A673 (cell line): ENCODE measurements around the gene RASGRF1. TPM values are rescaled to one million over a fixed set of nuclear protein-coding genes. Genes with fewer than 3 reads are reported as not detected.

Source experiments
- BruUV-seq: library from RNA; stranded (reverse); fragments of 400-500 nt; replicated peaks from 2 replicates; lab custom pipeline; 2021; lab: Mats Ljungman, UMichigan
- CTCF ChIA-PET: fragments of 300-600 bp; sonication (Branson Sonifier 250); formaldehyde crosslinking; loops from one replicate; lab custom pipeline; 2022; ENCODE audit warnings: antibody characterized with exemption; lab: Charles Lee
- POLR2A ChIA-PET: fragments of 300-600 bp; sonication (Branson Sonifier 250); formaldehyde crosslinking; loops from one replicate; lab custom pipeline; 2022; ENCODE audit warnings: antibody characterized with exemption; ENCODE audit not compliant: low non-redundant PET; lab: Charles Lee
- DNase-seq: peaks from one replicate; pipeline ENCODE4 v3.0.0-alpha.2; 2015; ENCODE audit warnings: low spot score
- H3K27ac ChIP-seq: fragments of 200-600 bp; sonication (generic); 2 replicates; pipeline ENCODE4 v1.5.1; 2016; ENCODE audit warnings: mixed run types, low read depth, mild to moderate bottlenecking, mixed read lengths, antibody characterized with exemption, low read length; ENCODE audit not compliant: poor library complexity, severe bottlenecking
- H3K27me3 ChIP-seq: fragments of 200-600 bp; sonication (generic); replicated peaks from 2 replicates; pipeline ENCODE4 v1.6.1; 2017; ENCODE audit warnings: mixed run types, low read depth, mild to moderate bottlenecking, mixed read lengths, antibody characterized with exemption, low read length; ENCODE audit not compliant: insufficient read depth, poor library complexity
- H3K36me3 ChIP-seq: fragments of 200-600 bp; sonication (generic); 2 replicates; pipeline ENCODE4 v1.6.1; 2016; ENCODE audit warnings: mixed run types, mild to moderate bottlenecking, mixed read lengths, antibody characterized with exemption, low read length; ENCODE audit not compliant: insufficient read depth, poor library complexity, severe bottlenecking
- H3K4me1 ChIP-seq: fragments of 200-600 bp; sonication (generic); 2 replicates; pipeline ENCODE4 v1.6.1; 2017; ENCODE audit warnings: mixed run types, mild to moderate bottlenecking, mixed read lengths, antibody characterized with exemption, low read length; ENCODE audit not compliant: insufficient read depth, poor library complexity, severe bottlenecking
- H3K4me3 ChIP-seq: fragments of 200-600 bp; sonication (generic); 2 replicates; pipeline ENCODE4 v1.5.1; 2016; ENCODE audit warnings: low read depth, mixed run types, mild to moderate bottlenecking, mixed read lengths, low read length; ENCODE audit not compliant: poor library complexity, severe bottlenecking
- H3K9me3 ChIP-seq: fragments of 200-600 bp; sonication (generic); 2 replicates; pipeline ENCODE4 v1.6.1; 2016; ENCODE audit warnings: mixed run types, low read depth, mild to moderate bottlenecking, mixed read lengths, antibody characterized with exemption, low read length; ENCODE audit not compliant: poor library complexity, severe bottlenecking
- EZH2 ChIP-seq: fragments of 200-600 bp; sonication (generic); IDR thresholded peaks from 2 replicates; pipeline ENCODE4 v1.6.1; 2017; ENCODE audit warnings: borderline replicate concordance, low read depth, mild to moderate bottlenecking, mixed read lengths, antibody characterized with exemption, low read length; ENCODE audit not compliant: poor library complexity, severe bottlenecking
- intact Hi-C: fragments of 100-400 bp; cut with micrococcal nuclease; formaldehyde crosslinking; loops from one replicate; pipeline ENCODE4 v1.10.0; 2022; ENCODE audit not compliant: unreplicated experiment
- total RNA-seq: library from RNA; stranded (reverse); gene quantifications from 2 replicates; pipeline ENCODE4 v1.2.3, GENCODE V29; 2021
- TF ChIP-seq, protein P1 (sequence below): fragments of 300-800, 200-600 bp; sonication (generic); conservative IDR thresholded peaks from 2 replicates; pipeline ENCODE4 v1.5.1; 2017; ENCODE audit warnings: low read depth, mild to moderate bottlenecking, antibody characterized with exemption, low read length, moderate library complexity, mixed read lengths

Gene RASGRF1
- total RNA-seq, 1 experiment from 2014 or later = 0.73 TPM

DNA sequence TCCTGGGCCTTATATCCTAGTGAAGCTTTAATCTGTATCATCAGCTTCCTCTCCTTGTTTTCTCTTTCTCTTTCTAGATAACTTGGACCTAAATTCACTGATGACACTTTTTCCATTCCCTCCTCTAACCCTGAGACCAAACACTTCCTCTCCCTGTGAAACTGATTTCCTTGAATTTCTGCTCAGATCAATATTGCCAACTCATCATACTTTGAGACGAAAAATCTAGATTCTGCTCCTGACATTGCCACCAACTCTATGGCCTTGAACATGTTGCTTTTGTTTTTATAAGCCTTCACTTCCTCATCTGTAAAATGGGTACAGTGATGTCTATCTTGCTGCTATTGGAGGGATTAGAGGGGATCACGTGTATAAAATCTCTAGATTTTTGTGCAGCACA, 42.7 kb upstream of the RASGRF1 start:
- no TSS peak for BruUV-seq
- intact Hi-C loops = no loop called here
- no peak for DNase-seq
- Histone ChIP-seq H3K9me3 (no peaks in the 10 kb centered on the region), H3K27ac (no peak overlapping the region), H3K4me3 (no peak overlapping the region), H3K4me1 (no peaks in the 10 kb centered on the region), H3K36me3 (no peaks in the 10 kb centered on the region), H3K27me3 (peaks cover 23% of the 10 kb centered on the region)
- TF ChIP-seq, protein P1, sequence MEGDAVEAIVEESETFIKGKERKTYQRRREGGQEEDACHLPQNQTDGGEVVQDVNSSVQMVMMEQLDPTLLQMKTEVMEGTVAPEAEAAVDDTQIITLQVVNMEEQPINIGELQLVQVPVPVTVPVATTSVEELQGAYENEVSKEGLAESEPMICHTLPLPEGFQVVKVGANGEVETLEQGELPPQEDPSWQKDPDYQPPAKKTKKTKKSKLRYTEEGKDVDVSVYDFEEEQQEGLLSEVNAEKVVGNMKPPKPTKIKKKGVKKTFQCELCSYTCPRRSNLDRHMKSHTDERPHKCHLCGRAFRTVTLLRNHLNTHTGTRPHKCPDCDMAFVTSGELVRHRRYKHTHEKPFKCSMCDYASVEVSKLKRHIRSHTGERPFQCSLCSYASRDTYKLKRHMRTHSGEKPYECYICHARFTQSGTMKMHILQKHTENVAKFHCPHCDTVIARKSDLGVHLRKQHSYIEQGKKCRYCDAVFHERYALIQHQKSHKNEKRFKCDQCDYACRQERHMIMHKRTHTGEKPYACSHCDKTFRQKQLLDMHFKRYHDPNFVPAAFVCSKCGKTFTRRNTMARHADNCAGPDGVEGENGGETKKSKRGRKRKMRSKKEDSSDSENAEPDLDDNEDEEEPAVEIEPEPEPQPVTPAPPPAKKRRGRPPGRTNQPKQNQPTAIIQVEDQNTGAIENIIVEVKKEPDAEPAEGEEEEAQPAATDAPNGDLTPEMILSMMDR = no peak
- TF ChIP-seq EZH2 = no peak
- ChIA-PET POLR2A (no interaction called here), CTCF (no interaction called here)

GRCh38 chr15:79132770-79133169, 42.2 kb upstream of the RASGRF1 start:
- DNase-seq = no peak
- Histone ChIP-seq H3K27me3 (peaks cover 23% of the 10 kb centered on the region), H3K4me1 (no peaks in the 10 kb centered on the region), H3K4me3 (no peak overlapping the region), H3K36me3 (no peaks in the 10 kb centered on the region), H3K27ac (no peak overlapping the region), H3K9me3 (no peaks in the 10 kb centered on the region)
- intact Hi-C loops = no loop called here
- no TSS peak for BruUV-seq
- ChIA-PET POLR2A (no interaction called here), CTCF (no interaction called here)
- TF ChIP-seq EZH2 = no peak
- TF ChIP-seq, protein P1 = no peak

DNA sequence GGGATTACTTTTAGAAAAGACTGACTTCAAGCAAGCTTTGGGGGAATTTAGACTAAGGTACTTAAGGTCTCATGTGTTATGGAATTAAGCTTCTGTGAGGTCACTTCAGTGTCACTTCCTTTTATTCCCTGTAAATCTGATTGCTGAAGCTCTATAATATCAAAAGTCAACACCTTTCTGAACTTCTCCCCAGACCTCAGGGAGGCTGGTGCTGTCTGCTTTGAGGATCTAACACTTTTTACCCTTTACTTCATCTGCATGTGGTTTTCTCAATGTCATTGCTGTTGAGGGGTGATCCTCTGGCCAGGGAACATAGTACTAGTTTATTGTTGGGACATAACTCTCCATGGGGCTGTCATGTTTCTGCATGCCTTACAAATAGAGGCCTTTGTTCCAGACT, 41.8 kb upstream of the RASGRF1 start:
- ChIA-PET CTCF (no interaction called here), POLR2A (no interaction called here)
- TF ChIP-seq, protein P1 = no peak
- TF ChIP-seq EZH2 = no peak
- Histone ChIP-seq H3K27ac (no peak overlapping the region), H3K27me3 (peaks cover 23% of the 10 kb centered on the region), H3K9me3 (no peaks in the 10 kb centered on the region), H3K4me1 (no peaks in the 10 kb centered on the region), H3K4me3 (no peak overlapping the region), H3K36me3 (no peaks in the 10 kb centered on the region)
- intact Hi-C loops = no loop called here
- no TSS peak for BruUV-seq
- DNase-seq = no peak
